Body of pancreas (tissue), 4 donors: ENCODE measurements around the gene RPS21. TPM values are rescaled to one million over a fixed set of nuclear protein-coding genes. Genes with fewer than 3 reads are reported as not detected.
A peak's percentile ranks its signal among the peaks of the same experiment; 100 is the strongest.

ENCODE experiments used
- ATAC-seq: fragments of 150-250 bp; one replicate; pipeline ENCODE4 v1.9.1; 2016
- DNase-seq, 4 donors: peaks; one replicate each; pipeline ENCODE4 v3.0.0-alpha.2; 2019
- H3K27ac ChIP-seq, 4 donors: fragments of 200-600 bp; sonication (generic); 1 replicate in 3 of 4; 2 replicates in 1 of 4; pipeline versions ENCODE4 v1.5.1 to v1.6.1; 2016 to 2019; ENCODE audit warnings: mild to moderate bottlenecking in 1 of 4, mixed read lengths in 1 of 4, moderate library complexity in 1 of 4
- H3K27me3 ChIP-seq, 2 donors: fragments of 200-600 bp; sonication (generic); one replicate each; pipeline ENCODE4 v1.6.0; 2016; ENCODE audit warnings: mild to moderate bottlenecking in 1 of 2
- H3K36me3 ChIP-seq, 2 donors: fragments of 200-600 bp; sonication (generic); replicated peaks in 1 of 2; 2 replicates each; pipeline ENCODE4 v1.5.1; 2016; ENCODE audit warnings: low read depth in 2 of 2; ENCODE audit not compliant: insufficient read depth in 1 of 2
- H3K4me1 ChIP-seq: fragments of 200-600 bp; sonication (generic); one replicate; pipeline ENCODE4 v1.6.0; 2016
- H3K4me3 ChIP-seq, 2 donors: fragments of 200-600 bp; sonication (generic); 1 replicate in 1 of 2; 2 replicates in 1 of 2; pipeline ENCODE4 v1.5.1; 2016 to 2019
- H3K9me3 ChIP-seq, 3 donors: fragments of 200-600 bp; sonication (generic); 1 replicate in 2 of 3; 2 replicates in 1 of 3; pipeline ENCODE4 v1.5.1; 2016
- CTCF ChIP-seq, 7 experiments: fragments of 450-650 bp in 4 of 7; fragments of 200-600 bp in 3 of 7; sonication (generic) in 3 of 7; IDR thresholded peaks; one replicate each; pipeline ENCODE4 v1.5.1; 2016 to 2019; ENCODE audit warnings: antibody characterized with exemption in 7 of 7
- POLR2A ChIP-seq, 3 donors: fragments of 450-650 bp; IDR thresholded peaks; one replicate each; pipeline ENCODE4 v1.6.1; 2016; ENCODE audit warnings: antibody characterized with exemption in 3 of 3, mild to moderate bottlenecking in 2 of 3
- WGBS, 2 donors: methylation state at CpG; one replicate each; pipeline ENCODE4 v1.1.5; 2017; 5-methylcytosine and 5-hydroxymethylcytosine counted together
- intact Hi-C: fragments of 100-400 bp; cut with DNase I; formaldehyde crosslinking; loops from one replicate; pipeline ENCODE4 v1.15.1; 2023
- total RNA-seq, 2 donors: library from RNA; depleted of rRNA; stranded (reverse); fragments of >200 nt; gene quantifications; one replicate each; pipeline ENCODE4 v1.1.0, GENCODE V29; 2016

The RPS21 gene
- total RNA-seq, 2 donors from 2014 or later: 654 to 656 TPM

DNA sequence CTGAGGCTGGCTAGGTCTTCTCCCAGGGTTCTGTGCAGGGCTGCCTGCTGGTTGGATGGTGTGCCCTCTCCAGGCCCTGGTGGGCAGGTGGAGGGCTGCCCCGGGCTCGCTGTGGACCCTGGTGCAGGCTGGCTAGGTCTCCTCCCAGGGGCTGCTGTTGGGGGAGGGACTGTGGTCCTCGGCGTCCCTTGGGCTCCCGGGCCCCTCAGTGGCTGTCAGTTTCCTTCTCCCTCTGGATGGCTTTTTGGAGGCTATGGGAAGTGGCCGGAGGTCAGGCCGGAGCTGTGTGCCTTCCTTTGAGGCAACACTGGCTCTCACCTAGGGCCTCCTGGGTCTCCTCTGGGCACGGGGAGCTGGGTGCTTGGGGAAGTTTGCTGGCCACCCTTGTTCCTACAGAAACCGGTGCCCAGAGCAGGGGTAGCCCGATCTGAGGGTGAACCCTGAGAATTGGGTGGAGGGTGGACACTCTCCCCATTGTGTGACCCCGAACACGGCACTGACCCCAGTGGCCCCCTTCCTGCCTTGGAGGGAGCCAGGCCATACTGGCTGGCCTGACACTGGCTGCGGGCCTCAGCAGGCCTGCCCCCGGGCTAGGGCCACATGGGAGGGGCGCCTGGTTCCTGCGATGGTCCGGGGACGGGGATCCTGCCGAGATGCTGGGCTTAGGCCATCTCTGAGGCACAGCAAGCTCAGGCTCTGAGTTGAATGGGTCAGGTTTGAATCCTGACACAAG is 24.0 kb downstream of the RPS21 start:
- intact Hi-C loops: no loop called here
- ATAC-seq: no peak
- TF ChIP-seq CTCF (IDR thresholded peaks at IDR 0.05): no peak
- TF ChIP-seq POLR2A (IDR thresholded peaks at IDR 0.05): no peak

GRCh38 chr20:62411479-62412193 is 24.7 kb downstream of the RPS21 start:
- intact Hi-C loops: no loop called here
- Histone ChIP-seq H3K27ac (no peak overlapping the region), H3K4me1 (peaks cover 31% of the 10 kb centered on the region), H3K4me3 (no peak overlapping the region), H3K27me3 (no peaks in the 10 kb centered on the region), H3K36me3 (no peaks in the 10 kb centered on the region), H3K9me3 (no peaks in the 10 kb centered on the region)
- TF ChIP-seq CTCF (IDR thresholded peaks at IDR 0.05): no peak
- no peak for TF ChIP-seq POLR2A (IDR thresholded peaks at IDR 0.05)
- no peak for DNase-seq
- ATAC-seq: no peak
- 61% methylated on average over 22 of the region's 24 CpGs; no CpG with 5 or more reads in 1 of the 2 donors for WGBS, 2 donors

More for the DNA sequence above, 24.0 kb downstream of the RPS21 start:
- 90 to 91% methylated on average over 8 to 19 of the region's 19 CpGs for WGBS, 2 donors
- Histone ChIP-seq H3K27ac (peak overlapping the region in 1 of 4 donors; percentile 27), H3K27me3 (no peaks in the 10 kb centered on the region), H3K9me3 (no peaks in the 10 kb centered on the region), H3K4me3 (no peak overlapping the region), H3K4me1 (peaks cover 38% of the 10 kb centered on the region), H3K36me3 (no peaks in the 10 kb centered on the region)
- no peak for DNase-seq

GRCh38 chr20:62412194-62413024 is 25.5 kb downstream of the RPS21 start:
- no peaks in the 10 kb centered on the region for H3K27me3 ChIP-seq
- DNase-seq (no peak), ATAC-seq (no peak)
- intact Hi-C loops: no loop called here
- no peaks in the 10 kb centered on the region for H3K9me3 ChIP-seq
- TF ChIP-seq CTCF (IDR thresholded peaks at IDR 0.05): no peak
- no peak for TF ChIP-seq POLR2A (IDR thresholded peaks at IDR 0.05)
- H3K27ac ChIP-seq: no peak overlapping the region
- no peak overlapping the region for H3K4me3 ChIP-seq
- WGBS, 2 donors: 76 to 83% methylated on average over 7 to 18 of the region's 22 CpGs
- no peaks in the 10 kb centered on the region for H3K36me3 ChIP-seq
- H3K4me1 ChIP-seq: peaks cover 28% of the 10 kb centered on the region

- WGBS, 2 donors: 73 to 81% methylated on average over 4 to 11 of the region's 11 CpGs
- TF ChIP-seq CTCF (IDR thresholded peaks at IDR 0.05): no peak
- no peak for TF ChIP-seq POLR2A (IDR thresholded peaks at IDR 0.05)
- no peaks in the 10 kb centered on the region for H3K9me3 ChIP-seq
- no peak overlapping the region for H3K4me3 ChIP-seq
- ATAC-seq (no peak), DNase-seq (no peak)
- H3K4me1 ChIP-seq: peaks cover 22% of the 10 kb centered on the region
- H3K27ac ChIP-seq: no peak overlapping the region
- H3K27me3 ChIP-seq: no peaks in the 10 kb centered on the region
- intact Hi-C loops: no loop called here
- H3K36me3 ChIP-seq: no peaks in the 10 kb centered on the region
Measured at GRCh38 chr20:62413025-62413570, 26.2 kb downstream of the RPS21 start.
